A172 (cell line): ENCODE results near the gene SCGB3A1. TPM values are rescaled to one million over a fixed set of nuclear protein-coding genes. Genes with fewer than 3 reads are reported as not detected.

Source experiments
- DNase-seq: peaks from one replicate; pipeline ENCODE4 v3.0.0-alpha.2; 2015; ENCODE audit warnings: low spot score
- total RNA-seq: library from RNA; depleted of rRNA; stranded (reverse); fragments of >200 nt; shearing (Covaris generic); gene quantifications from 2 replicates; pipeline ENCODE4 v1.2.3, GENCODE V29; 2014; rRNA removed

Gene SCGB3A1, protein sequence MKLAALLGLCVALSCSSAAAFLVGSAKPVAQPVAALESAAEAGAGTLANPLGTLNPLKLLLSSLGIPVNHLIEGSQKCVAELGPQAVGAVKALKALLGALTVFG
- not detected in 2 replicates for total RNA-seq

GRCh38 chr5:180591311-180591887 lies at the start of gene SCGB3A1:
SCGB3A1 (minus strand) TSS chr5:180591499; CDS start chr5:180591462, 37 bp downstream.
- DNase-seq, result no peak

GRCh38 chr5:180640611-180640860 lies 49.2 kb upstream of the SCGB3A1 start:
- DNase-seq, result no peak

GRCh38 chr5:180639741-180640610 lies 48.7 kb upstream of the SCGB3A1 start:
- DNase-seq, result no peak

DNA sequence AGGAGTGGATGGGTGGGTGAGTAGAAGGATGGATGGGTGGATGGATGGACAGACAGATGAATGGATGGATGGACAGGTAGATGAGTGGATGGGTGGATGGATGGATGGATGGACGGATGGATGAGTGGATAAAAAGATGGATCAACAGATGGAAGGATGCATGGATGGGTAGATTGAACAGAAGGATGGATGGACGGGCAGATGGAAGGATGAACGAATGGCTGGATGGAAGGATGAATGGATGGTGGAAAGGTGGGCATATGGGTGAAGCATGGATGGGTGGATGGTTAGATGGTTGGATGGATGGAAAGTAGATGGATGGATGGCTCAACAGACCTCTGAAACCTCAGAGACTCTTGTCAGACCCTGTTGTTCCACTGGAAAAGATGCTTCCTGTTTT lies 48.0 kb upstream of the SCGB3A1 start:
- no peak for DNase-seq

GRCh38 chr5:180637962-180638680 lies 46.8 kb upstream of the SCGB3A1 start:
- DNase-seq, result no peak

GRCh38 chr5:180636403-180637075 lies 45.2 kb upstream of the SCGB3A1 start:
- DNase-seq, result peak; percentile 94

- no peak for DNase-seq
These were observed 44.7 kb upstream of the SCGB3A1 start for GRCh38 chr5:180636016-180636402.

DNA sequence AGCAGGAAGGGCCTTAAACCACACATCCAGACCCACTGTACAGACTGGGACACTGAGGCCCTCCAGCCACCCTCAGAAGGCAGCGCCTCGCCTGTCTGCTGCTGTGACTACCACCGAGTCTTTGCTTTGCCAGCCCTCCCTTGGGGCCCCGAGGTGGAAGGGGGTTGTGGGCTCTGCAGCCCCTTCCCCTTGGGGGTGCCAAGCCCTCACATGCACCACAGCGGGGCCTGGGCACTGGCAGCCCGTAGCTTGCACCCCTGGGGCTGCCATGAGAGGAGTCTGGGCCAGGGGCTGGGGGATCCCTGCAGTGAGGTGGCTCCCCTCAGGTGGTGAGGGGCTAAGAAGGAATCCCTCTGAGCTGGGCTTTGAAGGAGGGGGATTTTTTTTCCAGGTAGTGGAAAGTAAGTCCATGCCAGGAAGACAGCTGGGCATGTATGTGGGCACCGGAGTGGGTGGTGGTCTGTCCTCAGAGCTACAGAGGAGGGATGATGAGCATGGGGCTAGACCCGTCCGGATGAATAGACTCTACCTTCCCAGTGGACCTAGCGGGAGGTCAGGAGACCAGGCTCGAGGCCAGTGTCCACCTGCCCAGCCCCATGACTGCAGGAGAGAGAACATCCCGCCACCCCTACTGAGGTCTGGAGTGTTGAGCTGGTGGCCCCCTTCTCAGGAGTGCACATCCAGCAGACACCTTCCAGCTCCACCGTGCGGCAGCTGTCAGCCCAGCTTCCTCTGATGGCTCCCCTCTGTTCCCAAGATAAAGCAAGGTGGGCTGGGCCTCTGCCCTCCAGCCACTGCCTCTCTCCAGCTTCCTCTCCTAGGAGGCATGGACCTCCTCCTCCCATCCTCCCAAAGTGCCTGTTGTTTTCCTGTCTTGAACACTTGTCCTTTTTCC lies 42.2 kb upstream of the SCGB3A1 start:
- no peak for DNase-seq

- no peak for DNase-seq
These were observed 41.5 kb upstream of the SCGB3A1 start for GRCh38 chr5:180632768-180633167.

DNA sequence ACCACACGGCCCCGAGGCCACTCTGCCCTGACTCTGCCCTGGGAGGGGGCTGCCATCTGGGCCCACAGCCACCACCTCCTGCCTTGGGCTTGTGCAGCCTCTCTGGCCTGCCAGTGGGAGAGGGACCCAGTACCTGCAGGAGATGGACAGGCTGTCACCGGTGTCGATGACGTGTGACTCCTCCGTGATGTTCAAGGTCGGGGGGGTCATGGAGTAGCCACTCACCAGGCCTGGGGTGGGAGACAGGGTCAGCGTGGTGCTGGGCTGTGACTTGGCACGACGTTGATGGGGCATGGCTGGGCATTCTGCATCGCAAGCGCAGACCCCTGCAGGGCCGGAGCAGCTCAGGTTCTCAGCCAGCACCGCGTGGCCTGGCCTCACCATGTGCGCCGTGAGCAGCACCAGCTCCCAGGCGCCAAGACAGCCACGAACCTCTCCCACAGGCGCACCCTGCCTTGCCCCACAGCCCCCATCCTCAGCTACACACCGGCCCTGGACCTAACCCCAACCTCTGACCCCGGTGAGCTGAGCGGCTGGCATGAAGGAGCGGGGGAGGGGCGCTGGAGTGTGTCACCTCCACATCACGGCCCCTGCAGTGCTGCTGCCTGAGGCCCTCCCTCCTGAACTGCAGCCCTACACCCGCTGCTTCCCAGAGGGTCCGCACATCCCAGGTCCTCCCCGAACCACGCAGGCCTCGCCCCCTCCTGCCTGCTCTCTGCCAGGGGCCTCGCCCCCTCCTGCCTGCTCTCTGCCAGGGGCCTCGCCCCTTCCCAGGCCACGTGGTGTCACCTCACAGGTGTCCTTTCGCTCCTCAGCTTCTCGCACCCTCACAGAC lies 40.5 kb upstream of the SCGB3A1 start:
- DNase-seq, result no peak

DNA sequence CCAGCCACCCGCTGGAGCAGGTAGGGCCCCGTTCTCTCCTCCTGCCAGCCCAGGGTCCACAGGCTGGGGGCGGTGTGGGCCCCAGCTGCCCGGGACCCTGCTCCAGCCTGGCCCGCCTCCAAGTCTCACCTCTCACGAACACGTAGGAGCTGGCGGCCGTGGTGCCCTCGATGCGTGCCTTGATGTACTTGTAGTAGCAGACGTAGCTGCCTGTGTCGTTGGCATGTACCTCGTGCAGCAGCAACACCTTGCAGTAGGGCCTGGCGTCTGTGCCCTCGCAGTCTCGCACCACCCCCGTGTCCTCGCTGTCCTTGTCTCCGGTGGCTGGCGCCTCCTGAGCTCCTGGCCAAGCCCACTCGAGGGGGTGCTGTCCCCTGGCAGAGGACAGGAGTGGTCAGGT lies 39.1 kb upstream of the SCGB3A1 start:
- DNase-seq, result no peak

- DNase-seq, result no peak
These were observed 38.6 kb upstream of the SCGB3A1 start for GRCh38 chr5:180629831-180630382.

GRCh38 chr5:180628827-180629750 lies 37.8 kb upstream of the SCGB3A1 start:
- no peak for DNase-seq

DNA sequence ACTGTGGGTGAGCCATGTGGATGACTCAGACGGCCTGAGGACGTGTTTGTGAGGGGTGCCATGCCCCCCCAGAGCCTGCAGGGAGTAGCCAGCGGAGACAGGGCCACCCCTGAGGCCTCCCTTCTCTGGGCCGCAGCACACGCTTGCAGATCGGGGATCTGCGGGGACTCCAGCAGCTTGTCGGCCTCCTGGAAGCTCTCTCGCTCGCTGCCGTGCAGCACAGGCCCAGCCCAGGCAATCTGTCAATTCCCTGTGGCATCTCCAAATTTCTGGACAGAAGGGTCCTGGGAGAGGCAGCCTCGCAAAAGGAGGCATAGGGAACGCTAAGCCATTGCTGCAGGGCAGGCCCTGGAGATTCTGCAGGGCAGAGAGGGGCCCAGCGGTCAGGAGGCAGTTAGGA lies 36.9 kb upstream of the SCGB3A1 start:
- DNase-seq, result no peak

DNA sequence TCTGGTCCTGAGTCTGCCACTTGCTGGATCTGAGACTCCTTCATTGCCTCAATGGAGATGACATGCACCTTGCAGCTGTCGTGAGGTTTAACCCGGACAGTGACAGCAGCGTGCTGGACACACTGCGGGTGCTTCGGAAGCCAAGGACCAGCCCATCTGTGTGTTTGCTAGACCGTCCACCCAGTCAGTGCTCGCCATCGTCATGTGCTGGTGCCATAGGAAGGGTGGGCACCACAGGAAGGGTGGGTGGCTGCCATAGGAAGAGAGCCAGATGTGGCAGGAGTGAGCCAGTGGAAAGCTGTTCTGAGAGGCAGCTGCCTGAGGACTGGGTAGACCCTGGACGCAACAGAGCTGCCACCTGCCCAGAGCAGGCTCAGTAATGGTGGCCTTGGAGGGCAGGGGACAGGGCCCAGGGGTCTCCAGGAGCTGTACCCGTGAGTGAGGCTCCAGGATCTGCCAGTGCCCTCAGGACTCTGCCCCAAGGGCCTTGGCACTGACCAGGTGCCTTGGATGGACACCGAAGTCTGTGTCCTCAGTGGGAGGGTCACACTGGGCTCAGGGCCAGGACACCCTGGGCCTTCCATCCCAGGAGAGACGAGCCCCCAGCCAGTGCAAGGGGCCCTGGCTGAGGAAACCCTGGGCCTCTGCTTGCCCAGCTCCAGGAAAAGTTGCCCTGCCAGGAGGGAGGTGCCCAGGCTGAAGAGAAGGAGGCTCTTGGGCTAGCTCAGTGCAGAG lies 36.3 kb upstream of the SCGB3A1 start:
- no peak for DNase-seq

GRCh38 chr5:180626661-180627385 lies 35.5 kb upstream of the SCGB3A1 start:
- no peak for DNase-seq
